K562 (cell line): ENCODE results near the gene CPS1. TPM values are rescaled to one million over a fixed set of nuclear protein-coding genes. Genes with fewer than 3 reads are reported as not detected.
A peak's percentile ranks its signal among the peaks of the same experiment; 100 is the strongest.

Experiments used
- ATAC-seq: fragments of 200-7000 bp; cut with Tn5 transposase; 3 replicates; pipeline ENCODE4 v1.9.1; 2020; ENCODE audit warnings: moderate library complexity
- BruUV-seq: library from RNA; stranded (reverse); fragments of 400-500 nt; replicated peaks from 2 replicates; lab custom pipeline; 2021; lab: Mats Ljungman, UMichigan
- CTCF ChIA-PET: fragments of 300-600 bp; formaldehyde crosslinking; extraction: SDS; loops from one replicate; lab custom pipeline; 2021; ENCODE audit warnings: low intra/inter-chr PET ratio; lab: Yijun Ruan, JAX
- POLR2A ChIA-PET: fragments of 300-600, 350-650 bp; sonication (Branson Sonifier 250); formaldehyde crosslinking; extraction: SDS; loops from one replicate; lab custom pipeline; 2021; ENCODE audit warnings: antibody characterized with exemption, inconsistent platforms; lab: Yijun Ruan, JAX
- DNase-seq, 4 experiments: peaks; one replicate each; pipeline versions ENCODE4 v3.0.0 to v3.0.0-alpha.2; 2011 to 2018; ENCODE audit warnings: low spot score in 3 of 4, mixed read lengths in 3 of 4; ENCODE audit errors: extremely low read depth in 1 of 4
- FAIRE-seq: peaks from 2 replicates; lab custom pipeline; 2011; peaks lifted over from hg19 to GRCh38; lab: Jason Lieb, UNC
- H2AFZ ChIP-seq: 2 replicates; pipeline ENCODE4 v1.6.0; 2011; ENCODE audit warnings: low read depth, low read length, control low read depth, inconsistent platforms
- H3K27ac ChIP-seq: fragments of 200-600 bp; 3 replicates; pipeline ENCODE4 v1.8.0; 2011; ENCODE audit warnings: low read depth, mild to moderate bottlenecking, control low read depth, inconsistent platforms, low read length, moderate library complexity, mixed read lengths; ENCODE audit errors: extremely low read depth
- H3K27me3 ChIP-seq, 2 experiments: fragments of 300-600 bp in 1 of 2; 2 replicates in 1 of 2; 3 replicates in 1 of 2; pipeline versions ENCODE4 v1.6.0 to v1.8.0; 2011; ENCODE audit warnings: inconsistent platforms in 2 of 2, low read length in 2 of 2, mild to moderate bottlenecking in 1 of 2, mixed read lengths in 1 of 2, moderate library complexity in 1 of 2; ENCODE audit not compliant: control insufficient read depth in 2 of 2, insufficient read depth in 2 of 2
- H3K36me3 ChIP-seq: fragments of 300-600 bp; 3 replicates; pipeline ENCODE4 v1.8.0; 2011; ENCODE audit warnings: mild to moderate bottlenecking, low read length, inconsistent platforms; ENCODE audit not compliant: control insufficient read depth, insufficient read depth
- H3K4me1 ChIP-seq, 2 experiments: fragments of 200-600 bp in 1 of 2; replicated peaks in 1 of 2; 2 replicates in 1 of 2; 3 replicates in 1 of 2; pipeline versions ENCODE4 v1.5.1 to v1.8.0; 2011; ENCODE audit warnings: inconsistent platforms in 2 of 2, low read length in 2 of 2, mild to moderate bottlenecking in 1 of 2, mixed read lengths in 1 of 2, moderate library complexity in 1 of 2; ENCODE audit not compliant: control insufficient read depth in 2 of 2, insufficient read depth in 2 of 2
- H3K4me2 ChIP-seq: 2 replicates; pipeline ENCODE4 v1.6.1; 2011; ENCODE audit warnings: low read length, control low read depth, inconsistent platforms, mixed read lengths; ENCODE audit not compliant: insufficient read depth
- H3K4me3 ChIP-seq: fragments of 200-600 bp; sonication (generic), shearing (Covaris generic); 2 replicates; pipeline ENCODE4 v1.5.1; 2016; ENCODE audit warnings: control low read depth, inconsistent platforms
- H3K79me2 ChIP-seq: fragments of 200-600 bp; 3 replicates; pipeline ENCODE4 v1.8.0; 2011; ENCODE audit warnings: low read length, inconsistent platforms; ENCODE audit not compliant: control insufficient read depth, insufficient read depth
- H3K9ac ChIP-seq, 2 experiments: 2 replicates each; pipeline versions ENCODE4 v1.6.0 to v1.6.1; 2011; ENCODE audit warnings: low read depth in 2 of 2, low read length in 2 of 2, control low read depth in 1 of 2, inconsistent platforms in 1 of 2, mild to moderate bottlenecking in 1 of 2, mixed read lengths in 1 of 2; ENCODE audit not compliant: insufficient read depth in 1 of 2
- H3K9me1 ChIP-seq: one replicate; pipeline ENCODE4 v1.6.0; 2011; ENCODE audit warnings: inconsistent platforms, mild to moderate bottlenecking, low read length, moderate library complexity; ENCODE audit not compliant: control insufficient read depth, insufficient read depth
- H3K9me3 ChIP-seq: replicated peaks from 2 replicates; pipeline ENCODE4 v1.5.1; 2011; ENCODE audit warnings: low read depth, low read length, inconsistent platforms; ENCODE audit not compliant: control insufficient read depth, insufficient read depth
- H4K20me1 ChIP-seq: replicated peaks from 2 replicates; pipeline ENCODE4 v1.6.1; 2011; ENCODE audit warnings: low read length, inconsistent platforms, mixed read lengths; ENCODE audit not compliant: control insufficient read depth, insufficient read depth
- CEBPB ChIP-seq: fragments of 450-650 bp; IDR thresholded peaks from 2 replicates; pipeline ENCODE4 v1.6.1; 2016; ENCODE audit warnings: missing genetic modification characterization, missing compliant biosample characterization
- MAFF ChIP-seq: IDR thresholded peaks from 2 replicates; pipeline ENCODE4 v1.6.1; 2012; ENCODE audit warnings: low read length, improper control_type of control experiment
- PML ChIP-seq: IDR thresholded peaks from 2 replicates; pipeline ENCODE4 v1.6.1; 2012; ENCODE audit warnings: low read length, inconsistent platforms
- SNRNP70 ChIP-seq: fragments of 200-400 bp; formaldehyde crosslinking; optimal IDR thresholded peaks from 2 replicates; pipeline ENCODE3; 2017; ENCODE audit warnings: low read depth, low read length
- TCF3 ChIP-seq: sonication (generic); formaldehyde crosslinking; IDR thresholded peaks from 2 replicates; pipeline ENCODE4 v1.4.0; 2020; ENCODE audit warnings: mild to moderate bottlenecking, missing genetic modification reagents
- WGBS: fragments of 100-300 bp; shearing (Covaris generic); methylation state at CpG from one replicate; pipeline ENCODE4 v1.1.6; 2016; ENCODE audit warnings: low coverage, mixed read lengths; ENCODE audit not compliant: insufficient coverage; ENCODE audit errors: missing lambda C conversion rate; 5-methylcytosine and 5-hydroxymethylcytosine counted together
- in situ Hi-C: fragments of 300-500 bp; cut with MboI; formaldehyde crosslinking; loops from 4 replicates; pipeline ENCODE4 v1.15.0; 2018; ENCODE audit warnings: inconsistent platforms, mixed read lengths
- intact Hi-C: fragments of 100-400 bp; cut with micrococcal nuclease; formaldehyde crosslinking; loops from 2 replicates; pipeline ENCODE4 v1.14.2; 2022
- polyA plus RNA-seq, 8 experiments: library from polyadenylated mRNA; depleted of rRNA in 4 of 8; stranded (reverse) in 5 of 8; unstranded in 3 of 8; fragments of >200 nt; fragmentation: Nextera tagmentation in 2 of 8; fragmentation: Illumina TruSeq in 1 of 8; extraction: Ambion mirVana in 2 of 8; extraction: Trizol in 1 of 8; gene quantifications; 2 replicates each; pipeline versions ENCODE4 v1.2.1 to v1.2.3, GENCODE V29; 2011 to 2014; ENCODE audit warnings: inconsistent platforms in 1 of 8, missing spikeins in 1 of 8
- total RNA-seq, 7 experiments: library from RNA; depleted of rRNA in 6 of 7; stranded (reverse); fragments of >200 nt in 6 of 7; fragmentation: Illumina TruSeq in 2 of 7; extraction: Trizol in 2 of 7; gene quantifications; 2 replicates each; pipeline versions ENCODE4 v1.2.1 to v1.2.3, GENCODE V29; 2011 to 2021; ENCODE audit warnings: low replicate concordance in 1 of 7
- TF ChIP-seq, protein P1 (sequence below), 2 experiments: fragments of 150-350 bp in 1 of 2; IDR thresholded peaks; 2 replicates each; pipeline ENCODE4 v1.6.1; 2012 to 2016; ENCODE audit warnings: low read depth in 2 of 2, low read length in 2 of 2, mild to moderate bottlenecking in 1 of 2, moderate library complexity in 1 of 2
- TF ChIP-seq, protein P2 (sequence below), 2 experiments: fragments of 450-650 bp in 1 of 2; sonication (generic) in 1 of 2; formaldehyde crosslinking in 1 of 2; IDR thresholded peaks; 2 replicates each; pipeline versions ENCODE4 v1.7.1 to v1.9.0; 2016 to 2022; ENCODE audit warnings: inconsistent platforms in 1 of 2, mild to moderate bottlenecking in 1 of 2, missing genetic modification reagents in 1 of 2

CPS1 gene
- total and polyA plus RNA-seq, 9 of the 15 experiments (the other 6 are each of a cell fraction or from before 2014, with no cell fraction given), result 2.4 to 13.5 (median 6.0) TPM

DNA sequence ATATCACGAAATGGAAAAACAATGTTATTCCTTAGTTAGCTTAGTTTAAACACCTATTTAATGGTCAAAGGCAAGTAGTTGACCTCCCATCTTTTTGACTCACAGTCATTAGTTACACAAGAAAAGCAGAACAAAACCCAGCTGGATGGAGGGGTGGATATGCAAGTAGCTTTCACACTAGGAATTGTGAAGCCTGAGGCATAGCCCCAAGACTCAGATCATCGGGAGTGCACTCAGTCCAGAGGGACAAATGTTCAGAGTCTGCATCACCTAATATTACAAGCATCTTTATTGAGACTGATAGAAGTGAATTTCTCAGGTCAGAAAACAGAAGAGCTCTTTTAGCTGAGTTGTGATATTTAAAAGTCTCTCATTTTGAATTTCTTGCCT is 15.5 kb upstream of the CPS1 start (continued):
- TF ChIP-seq, protein P1, sequence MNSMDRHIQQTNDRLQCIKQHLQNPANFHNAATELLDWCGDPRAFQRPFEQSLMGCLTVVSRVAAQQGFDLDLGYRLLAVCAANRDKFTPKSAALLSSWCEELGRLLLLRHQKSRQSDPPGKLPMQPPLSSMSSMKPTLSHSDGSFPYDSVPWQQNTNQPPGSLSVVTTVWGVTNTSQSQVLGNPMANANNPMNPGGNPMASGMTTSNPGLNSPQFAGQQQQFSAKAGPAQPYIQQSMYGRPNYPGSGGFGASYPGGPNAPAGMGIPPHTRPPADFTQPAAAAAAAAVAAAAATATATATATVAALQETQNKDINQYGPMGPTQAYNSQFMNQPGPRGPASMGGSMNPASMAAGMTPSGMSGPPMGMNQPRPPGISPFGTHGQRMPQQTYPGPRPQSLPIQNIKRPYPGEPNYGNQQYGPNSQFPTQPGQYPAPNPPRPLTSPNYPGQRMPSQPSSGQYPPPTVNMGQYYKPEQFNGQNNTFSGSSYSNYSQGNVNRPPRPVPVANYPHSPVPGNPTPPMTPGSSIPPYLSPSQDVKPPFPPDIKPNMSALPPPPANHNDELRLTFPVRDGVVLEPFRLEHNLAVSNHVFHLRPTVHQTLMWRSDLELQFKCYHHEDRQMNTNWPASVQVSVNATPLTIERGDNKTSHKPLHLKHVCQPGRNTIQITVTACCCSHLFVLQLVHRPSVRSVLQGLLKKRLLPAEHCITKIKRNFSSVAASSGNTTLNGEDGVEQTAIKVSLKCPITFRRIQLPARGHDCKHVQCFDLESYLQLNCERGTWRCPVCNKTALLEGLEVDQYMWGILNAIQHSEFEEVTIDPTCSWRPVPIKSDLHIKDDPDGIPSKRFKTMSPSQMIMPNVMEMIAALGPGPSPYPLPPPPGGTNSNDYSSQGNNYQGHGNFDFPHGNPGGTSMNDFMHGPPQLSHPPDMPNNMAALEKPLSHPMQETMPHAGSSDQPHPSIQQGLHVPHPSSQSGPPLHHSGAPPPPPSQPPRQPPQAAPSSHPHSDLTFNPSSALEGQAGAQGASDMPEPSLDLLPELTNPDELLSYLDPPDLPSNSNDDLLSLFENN (IDR thresholded peaks at IDR 0.05; ENCODE audit: low read depth in 2 of 2, low read length in 2 of 2), result no peak
- TF ChIP-seq SNRNP70 (no peak), MAFF (no peak), PML (no peak)

DNA sequence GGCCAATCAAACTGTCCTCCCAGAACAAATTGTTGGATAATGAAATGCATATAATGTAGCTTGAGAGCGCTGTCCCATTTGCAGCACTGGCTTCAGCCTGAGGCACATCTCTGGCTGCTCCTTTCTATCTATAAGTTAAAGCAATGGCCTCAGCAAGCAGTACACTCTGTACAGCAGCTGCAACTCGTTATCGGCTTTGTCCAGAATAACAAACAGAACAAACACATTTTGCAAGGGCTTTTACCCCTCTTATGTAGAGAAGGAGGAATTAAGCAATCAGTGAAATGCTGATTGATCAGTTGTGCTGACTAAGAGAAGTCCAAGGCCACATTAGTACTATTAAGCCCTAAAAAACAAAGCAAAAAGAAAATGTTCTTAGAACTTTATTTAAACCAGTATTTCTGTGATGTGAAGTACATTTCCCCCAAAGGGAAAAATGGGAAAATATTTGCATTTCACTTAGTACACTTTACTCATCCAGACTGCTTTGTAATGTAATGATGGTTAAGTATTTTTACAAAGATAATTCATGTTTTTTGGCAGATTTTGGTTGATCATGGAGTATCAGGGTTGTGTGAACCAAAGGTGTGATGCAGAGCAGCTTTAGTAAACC is 15.0 kb upstream of the CPS1 start:
- FAIRE-seq, result no peak
- ChIA-PET CTCF (no interaction called here), POLR2A (no interaction called here)
- no peak overlapping the region for H2AFZ ChIP-seq
- peak in 1 of 4 experiments; percentile 1 for DNase-seq
- H3K36me3 ChIP-seq, result no peaks in the 10 kb centered on the region
- no peak overlapping the region for H3K4me2 ChIP-seq
- no peaks in the 10 kb centered on the region for H4K20me1 ChIP-seq
- in situ Hi-C loops (no loop called here), intact Hi-C loops (no loop called here)
- no peak for ATAC-seq
- no peak overlapping the region for H3K4me3 ChIP-seq
- no peak overlapping the region for H3K27ac ChIP-seq
- no TSS peak for BruUV-seq
- H3K9ac ChIP-seq, result no peak overlapping the region
- H3K79me2 ChIP-seq, result no peaks in the 10 kb centered on the region
- H3K27me3 ChIP-seq, result no peaks in the 10 kb centered on the region
- no peaks in the 10 kb centered on the region for H3K4me1 ChIP-seq
- WGBS, result 0% methylated on average over 3 of the region's 3 CpGs
- no peaks in the 10 kb centered on the region for H3K9me3 ChIP-seq
- no peaks in the 10 kb centered on the region for H3K9me1 ChIP-seq
- TF ChIP-seq, protein P2, sequence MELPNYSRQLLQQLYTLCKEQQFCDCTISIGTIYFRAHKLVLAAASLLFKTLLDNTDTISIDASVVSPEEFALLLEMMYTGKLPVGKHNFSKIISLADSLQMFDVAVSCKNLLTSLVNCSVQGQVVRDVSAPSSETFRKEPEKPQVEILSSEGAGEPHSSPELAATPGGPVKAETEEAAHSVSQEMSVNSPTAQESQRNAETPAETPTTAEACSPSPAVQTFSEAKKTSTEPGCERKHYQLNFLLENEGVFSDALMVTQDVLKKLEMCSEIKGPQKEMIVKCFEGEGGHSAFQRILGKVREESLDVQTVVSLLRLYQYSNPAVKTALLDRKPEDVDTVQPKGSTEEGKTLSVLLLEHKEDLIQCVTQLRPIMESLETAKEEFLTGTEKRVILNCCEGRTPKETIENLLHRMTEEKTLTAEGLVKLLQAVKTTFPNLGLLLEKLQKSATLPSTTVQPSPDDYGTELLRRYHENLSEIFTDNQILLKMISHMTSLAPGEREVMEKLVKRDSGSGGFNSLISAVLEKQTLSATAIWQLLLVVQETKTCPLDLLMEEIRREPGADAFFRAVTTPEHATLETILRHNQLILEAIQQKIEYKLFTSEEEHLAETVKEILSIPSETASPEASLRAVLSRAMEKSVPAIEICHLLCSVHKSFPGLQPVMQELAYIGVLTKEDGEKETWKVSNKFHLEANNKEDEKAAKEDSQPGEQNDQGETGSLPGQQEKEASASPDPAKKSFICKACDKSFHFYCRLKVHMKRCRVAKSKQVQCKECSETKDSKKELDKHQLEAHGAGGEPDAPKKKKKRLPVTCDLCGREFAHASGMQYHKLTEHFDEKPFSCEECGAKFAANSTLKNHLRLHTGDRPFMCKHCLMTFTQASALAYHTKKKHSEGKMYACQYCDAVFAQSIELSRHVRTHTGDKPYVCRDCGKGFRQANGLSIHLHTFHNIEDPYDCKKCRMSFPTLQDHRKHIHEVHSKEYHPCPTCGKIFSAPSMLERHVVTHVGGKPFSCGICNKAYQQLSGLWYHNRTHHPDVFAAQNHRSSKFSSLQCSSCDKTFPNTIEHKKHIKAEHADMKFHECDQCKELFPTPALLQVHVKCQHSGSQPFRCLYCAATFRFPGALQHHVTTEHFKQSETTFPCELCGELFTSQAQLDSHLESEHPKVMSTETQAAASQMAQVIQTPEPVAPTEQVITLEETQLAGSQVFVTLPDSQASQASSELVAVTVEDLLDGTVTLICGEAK (IDR thresholded peaks at IDR 0.05), result no peak
- TF ChIP-seq, protein P2 (CRISPR knock-in tag; IDR thresholded peaks at IDR 0.05), result no peak
- peak; percentile 58 for TF ChIP-seq CEBPB
- TF ChIP-seq TCF3 (CRISPR knock-in tag), result 0 out of 2 replicates have a peak, but pooled peaks have one; percentile 9
